ENCODE results near the gene TPST2.

TPST2 gene

DNA sequence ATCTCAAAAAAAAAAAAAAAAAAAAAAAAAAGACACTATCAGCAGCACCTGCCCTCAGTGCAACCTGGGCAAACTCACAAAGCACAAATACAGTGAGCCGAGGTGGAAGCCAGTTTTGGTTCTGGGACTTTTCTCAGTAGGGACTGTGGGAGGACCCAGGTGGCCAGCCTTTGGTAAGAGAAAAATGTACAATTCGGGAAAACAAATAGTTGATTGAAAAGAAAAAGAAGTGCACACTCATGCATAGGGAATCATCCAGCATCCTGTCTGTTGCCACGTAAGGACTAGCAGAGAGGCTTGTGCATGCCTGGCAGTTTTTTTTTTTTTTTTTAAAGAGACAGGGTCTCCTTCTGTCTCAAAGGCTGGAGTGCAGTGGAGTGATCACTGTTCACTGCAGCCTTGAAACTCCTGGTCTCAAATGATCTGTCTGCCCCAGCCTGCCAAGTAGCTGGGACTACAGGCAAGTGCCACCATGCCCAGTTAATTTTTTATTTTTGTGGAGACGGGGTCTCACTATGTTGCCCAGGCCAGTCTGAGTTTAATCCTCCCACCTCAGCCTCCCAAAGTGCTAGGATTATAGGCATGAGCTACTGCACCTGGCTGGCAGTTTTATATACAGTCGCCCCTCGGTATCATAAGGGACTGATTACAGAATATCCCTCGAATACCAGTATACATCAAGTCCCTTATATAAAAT is 36.7 kb downstream of the TPST2 start:
- peak overlapping the region; percentile 87 for H3K27ac ChIP-seq (ENCODE audit: poor library complexity, severe bottlenecking)
- H3K4me3 ChIP-seq (ENCODE audit: severe bottlenecking): no peak overlapping the region
- H3K27me3 ChIP-seq (ENCODE audit: insufficient read depth, poor library complexity, severe bottlenecking): no peaks in the 10 kb centered on the region
- TF ChIP-seq, protein P1, sequence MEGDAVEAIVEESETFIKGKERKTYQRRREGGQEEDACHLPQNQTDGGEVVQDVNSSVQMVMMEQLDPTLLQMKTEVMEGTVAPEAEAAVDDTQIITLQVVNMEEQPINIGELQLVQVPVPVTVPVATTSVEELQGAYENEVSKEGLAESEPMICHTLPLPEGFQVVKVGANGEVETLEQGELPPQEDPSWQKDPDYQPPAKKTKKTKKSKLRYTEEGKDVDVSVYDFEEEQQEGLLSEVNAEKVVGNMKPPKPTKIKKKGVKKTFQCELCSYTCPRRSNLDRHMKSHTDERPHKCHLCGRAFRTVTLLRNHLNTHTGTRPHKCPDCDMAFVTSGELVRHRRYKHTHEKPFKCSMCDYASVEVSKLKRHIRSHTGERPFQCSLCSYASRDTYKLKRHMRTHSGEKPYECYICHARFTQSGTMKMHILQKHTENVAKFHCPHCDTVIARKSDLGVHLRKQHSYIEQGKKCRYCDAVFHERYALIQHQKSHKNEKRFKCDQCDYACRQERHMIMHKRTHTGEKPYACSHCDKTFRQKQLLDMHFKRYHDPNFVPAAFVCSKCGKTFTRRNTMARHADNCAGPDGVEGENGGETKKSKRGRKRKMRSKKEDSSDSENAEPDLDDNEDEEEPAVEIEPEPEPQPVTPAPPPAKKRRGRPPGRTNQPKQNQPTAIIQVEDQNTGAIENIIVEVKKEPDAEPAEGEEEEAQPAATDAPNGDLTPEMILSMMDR (IDR thresholded peaks at IDR 0.05; ENCODE audit: poor library complexity, severe bottlenecking): no peak
- DNase-seq (ENCODE audit: low spot score): no peak
- H3K9me3 ChIP-seq (ENCODE audit: severe bottlenecking): no peaks in the 10 kb centered on the region
- H3K4me1 ChIP-seq (ENCODE audit: insufficient read depth, poor library complexity, severe bottlenecking): peaks cover 15% of the 10 kb centered on the region
- H3K36me3 ChIP-seq (ENCODE audit: low read depth): no peaks in the 10 kb centered on the region
- peak; percentile 90 for ATAC-seq (ENCODE audit: low read depth)

DNA sequence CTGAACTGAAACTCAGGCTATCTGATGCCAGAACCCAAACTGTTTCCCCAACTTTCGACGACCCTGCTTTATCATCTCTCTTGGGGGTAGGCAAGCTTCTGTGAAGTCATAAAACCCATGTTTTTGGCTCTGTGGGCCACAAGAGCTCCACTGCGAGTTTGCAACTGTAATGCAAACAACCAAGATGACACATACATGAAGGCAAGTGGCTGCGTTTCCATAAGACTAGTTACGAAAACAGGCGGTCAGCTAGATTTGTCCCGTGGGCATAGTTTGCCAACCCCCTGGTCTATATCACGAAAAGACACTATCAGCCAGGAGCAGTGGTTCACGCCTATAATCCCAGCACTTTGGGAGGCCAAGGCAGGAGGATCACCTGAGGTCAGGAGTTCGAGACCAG is 37.5 kb downstream of the TPST2 start:
- no peaks in the 10 kb centered on the region for H3K9me3 ChIP-seq (ENCODE audit: severe bottlenecking)
- H3K4me1 ChIP-seq (ENCODE audit: insufficient read depth, poor library complexity, severe bottlenecking): peaks cover 18% of the 10 kb centered on the region
- no peaks in the 10 kb centered on the region for H3K27me3 ChIP-seq (ENCODE audit: insufficient read depth, poor library complexity, severe bottlenecking)
- 0 out of 2 replicates have a peak, but pooled peaks cover 5% of the 10 kb centered on the region for H3K36me3 ChIP-seq (ENCODE audit: low read depth)
- ATAC-seq (ENCODE audit: low read depth) (no peak), DNase-seq (ENCODE audit: low spot score) (no peak)
- TF ChIP-seq, protein P1 (IDR thresholded peaks at IDR 0.05; ENCODE audit: poor library complexity, severe bottlenecking): no peak
- H3K4me3 ChIP-seq (ENCODE audit: severe bottlenecking): no peak overlapping the region
- peak overlapping the region; percentile 87 for H3K27ac ChIP-seq (ENCODE audit: poor library complexity, severe bottlenecking)

DNA sequence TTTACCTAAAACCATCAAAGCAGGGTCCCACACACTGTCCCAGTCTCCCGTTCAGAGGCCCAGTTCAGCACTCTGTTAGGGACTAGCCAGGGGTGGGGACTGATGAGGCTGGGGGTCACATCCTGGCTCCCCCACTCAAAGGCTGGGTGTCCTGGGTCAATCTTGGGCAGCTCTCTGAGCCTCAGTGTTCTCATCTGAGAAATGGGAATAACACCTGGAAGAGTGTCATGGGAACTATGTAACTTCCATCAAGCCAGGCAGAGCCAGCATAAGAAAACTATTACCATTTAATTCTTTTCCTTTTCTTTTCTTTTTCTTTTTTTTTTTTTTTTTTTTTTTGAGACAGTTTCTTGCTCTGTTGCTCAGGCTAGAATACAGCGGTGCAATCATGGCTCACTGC is 38.4 kb downstream of the TPST2 start:
- Histone ChIP-seq H3K27me3 (ENCODE audit: insufficient read depth, poor library complexity, severe bottlenecking) (no peaks in the 10 kb centered on the region), H3K27ac (ENCODE audit: poor library complexity, severe bottlenecking) (peak overlapping the region; percentile 50), H3K4me3 (ENCODE audit: severe bottlenecking) (no peak overlapping the region), H3K4me1 (ENCODE audit: insufficient read depth, poor library complexity, severe bottlenecking) (peaks cover 22% of the 10 kb centered on the region), H3K36me3 (ENCODE audit: low read depth) (0 out of 2 replicates have a peak, but pooled peaks cover 5% of the 10 kb centered on the region), H3K9me3 (ENCODE audit: severe bottlenecking) (no peaks in the 10 kb centered on the region)
- no peak for DNase-seq (ENCODE audit: low spot score)
- no peak for ATAC-seq (ENCODE audit: low read depth)
- TF ChIP-seq, protein P1 (IDR thresholded peaks at IDR 0.05; ENCODE audit: poor library complexity, severe bottlenecking): no peak

DNA sequence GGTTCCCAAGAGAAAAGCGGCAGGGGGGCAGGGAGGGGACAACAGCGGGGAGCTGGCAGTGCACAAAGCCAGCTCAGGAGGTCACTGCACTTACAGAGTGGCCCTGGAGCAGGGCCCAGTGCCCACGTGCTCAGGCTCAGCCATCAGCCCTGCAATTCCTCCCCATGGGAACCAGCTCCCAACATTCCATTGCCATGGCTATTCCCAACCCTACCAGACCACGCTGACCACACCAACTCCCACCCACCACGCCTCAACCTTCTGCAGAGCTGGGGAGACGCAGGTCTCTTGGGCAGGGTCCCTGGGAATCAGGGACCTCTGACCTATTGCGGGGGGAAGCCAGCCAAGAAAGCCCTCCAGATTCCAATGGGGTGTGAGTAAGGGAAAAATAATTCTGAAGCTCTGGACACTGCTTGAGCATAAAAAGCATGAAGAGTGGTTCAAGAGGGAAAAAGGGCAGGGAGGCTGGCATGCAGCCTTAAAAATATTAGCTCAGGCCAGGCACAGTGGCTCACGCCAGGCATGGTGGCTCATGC is 39.4 kb downstream of the TPST2 start:
- Histone ChIP-seq H3K27me3 (ENCODE audit: insufficient read depth, poor library complexity, severe bottlenecking) (no peaks in the 10 kb centered on the region), H3K9me3 (ENCODE audit: severe bottlenecking) (no peaks in the 10 kb centered on the region), H3K36me3 (ENCODE audit: low read depth) (0 out of 2 replicates have a peak, but pooled peaks cover 5% of the 10 kb centered on the region), H3K27ac (ENCODE audit: poor library complexity, severe bottlenecking) (peak overlapping the region; percentile 50), H3K4me3 (ENCODE audit: severe bottlenecking) (no peak overlapping the region), H3K4me1 (ENCODE audit: insufficient read depth, poor library complexity, severe bottlenecking) (peaks cover 22% of the 10 kb centered on the region)
- no peak for ATAC-seq (ENCODE audit: low read depth)
- TF ChIP-seq, protein P1 (IDR thresholded peaks at IDR 0.05; ENCODE audit: poor library complexity, severe bottlenecking): no peak
- no peak for DNase-seq (ENCODE audit: low spot score)
